GM18511 (cell line): Measurements from ENCODE around the gene C11orf97.
"Not testable (repeated sequence)": the region's sequence is repeated elsewhere in the genome, so short reads cannot be mapped to it uniquely, and the experiment has no call there.

Source experiments
- ATAC-seq: cut with Tn5 transposase; IDR thresholded peaks from one replicate; pipeline ENCODE4 v1.9.1; 2021; ENCODE audit warnings: mild to moderate bottlenecking, moderate library complexity; ENCODE audit not compliant: unreplicated experiment

The C11orf97 gene, protein sequence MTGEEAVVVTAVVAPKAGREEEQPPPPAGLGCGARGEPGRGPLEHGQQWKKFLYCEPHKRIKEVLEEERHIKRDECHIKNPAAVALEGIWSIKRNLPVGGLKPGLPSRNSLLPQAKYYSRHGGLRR

DNA sequence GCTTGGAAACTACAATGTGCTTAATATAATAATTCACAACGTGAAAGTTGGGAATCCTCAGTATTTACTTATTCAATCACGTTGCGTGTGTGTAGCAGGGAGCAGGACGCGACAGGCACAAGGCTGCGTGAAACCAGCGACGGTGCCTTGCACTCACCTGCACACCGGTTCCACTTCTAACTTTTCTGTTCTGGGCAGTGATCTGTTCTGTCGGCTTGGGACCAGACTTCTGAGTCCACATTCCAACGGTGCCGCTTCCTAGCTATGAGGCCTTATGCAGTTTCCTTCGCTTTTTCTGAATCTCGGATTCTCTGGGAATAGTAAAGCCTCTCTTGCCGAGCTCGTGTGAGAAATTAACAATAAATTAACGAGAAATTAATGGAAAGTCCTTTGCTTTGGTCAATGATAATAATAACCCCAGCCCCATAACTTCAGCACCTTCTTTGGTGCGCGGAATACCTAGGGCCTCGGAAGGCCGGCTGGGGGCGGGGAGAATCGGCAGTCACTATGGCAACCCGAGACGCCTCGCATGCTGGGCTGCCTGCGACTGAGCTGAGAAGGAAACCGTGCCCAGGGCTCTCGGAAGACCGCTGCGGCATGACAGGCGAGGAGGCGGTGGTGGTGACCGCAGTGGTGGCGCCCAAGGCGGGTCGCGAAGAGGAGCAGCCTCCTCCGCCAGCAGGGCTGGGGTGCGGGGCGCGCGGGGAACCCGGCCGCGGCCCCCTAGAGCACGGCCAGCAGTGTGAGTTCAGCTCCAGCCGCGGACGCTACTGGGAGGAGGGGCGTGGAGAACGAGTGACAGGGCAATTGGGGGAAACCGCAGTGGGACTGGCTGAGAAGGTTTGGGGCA, at the start of gene C11orf97:
Gene C11orf97 (plus strand): TSS at position 530 of the 850 bp plus-strand sequence. CDS start 68 bp downstream, at position 598.
- peak; percentile 84 for ATAC-seq

DNA sequence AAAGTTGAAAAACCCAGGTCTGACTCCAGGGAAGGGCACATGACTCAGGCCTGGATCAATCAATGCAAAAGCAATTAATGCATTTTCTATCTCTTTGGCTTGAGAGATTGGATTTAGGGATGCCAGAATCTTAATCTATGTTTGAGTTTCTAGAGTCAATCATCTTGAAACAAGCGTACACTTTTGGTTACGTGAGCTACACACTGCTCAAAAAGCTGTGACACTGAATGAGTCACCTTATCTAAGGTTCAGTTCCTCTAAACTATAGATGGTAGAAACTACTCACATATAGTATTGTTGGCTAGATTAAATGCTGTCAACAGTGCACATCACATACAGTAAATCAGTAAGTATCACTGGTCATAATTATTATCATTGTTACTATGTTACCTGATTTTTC, 42.8 kb upstream of the C11orf97 start:
- peak; percentile 86 for ATAC-seq

DNA sequence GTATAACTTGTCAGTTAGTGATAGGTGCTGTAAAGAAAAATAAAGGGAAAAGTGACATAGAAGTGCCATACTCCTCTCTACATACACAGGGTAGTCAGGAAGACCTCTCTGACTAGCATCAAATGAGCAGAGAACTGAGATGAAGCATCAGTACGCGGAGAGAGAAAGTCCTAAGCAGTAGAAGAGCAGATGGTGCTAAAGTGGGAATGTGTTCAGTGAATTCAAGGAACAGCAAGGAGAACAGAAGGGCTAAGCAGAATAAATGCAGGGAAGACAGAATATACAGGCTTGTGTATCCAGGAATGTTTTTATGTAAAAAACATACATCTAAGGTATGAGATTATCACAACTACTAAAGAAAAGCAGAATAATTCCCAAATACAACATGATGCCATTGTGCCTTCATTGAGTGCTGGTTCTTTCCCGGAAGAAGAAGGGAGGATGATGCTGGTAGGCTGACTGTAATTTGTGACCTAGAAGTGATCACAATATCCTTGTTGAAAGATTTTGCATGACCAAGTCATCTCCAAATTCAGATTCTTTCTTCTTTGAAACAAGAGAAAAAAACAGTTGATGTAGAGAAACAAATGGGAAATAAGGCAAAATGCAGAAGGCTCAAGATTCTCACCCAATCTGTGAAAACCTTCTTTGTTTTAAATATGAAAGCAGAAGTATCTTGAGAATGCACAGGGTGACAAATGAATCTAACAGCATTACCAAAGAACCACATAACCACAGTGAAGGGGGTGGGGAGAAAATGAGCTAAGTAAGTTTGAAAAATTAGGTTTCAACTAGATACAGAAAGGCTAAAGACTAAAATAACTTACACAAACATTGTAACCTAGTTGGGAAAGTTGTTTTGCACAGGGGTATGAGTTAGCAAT, 39.1 kb upstream of the C11orf97 start:
- peak; percentile 86 for ATAC-seq

DNA sequence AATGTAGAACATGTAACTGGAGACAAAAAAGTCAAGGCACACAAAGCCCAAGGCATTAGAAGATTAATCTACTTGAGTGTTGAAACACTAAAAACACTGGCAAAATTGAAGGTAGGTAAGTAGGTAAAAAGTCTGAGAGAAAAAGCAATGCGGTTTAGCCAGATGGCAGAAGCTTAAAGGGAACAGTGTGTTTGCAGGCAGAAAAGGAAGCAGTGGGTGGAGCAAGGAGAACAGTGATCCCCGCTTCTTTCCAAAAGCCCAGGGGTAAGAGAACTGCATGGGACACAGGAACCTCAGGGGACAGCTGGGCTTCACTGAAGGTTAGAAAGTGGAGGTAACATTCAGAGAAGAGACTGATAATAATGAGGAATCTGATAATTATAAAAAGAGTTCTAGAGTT, 34.6 kb upstream of the C11orf97 start:
- no peak for ATAC-seq

DNA sequence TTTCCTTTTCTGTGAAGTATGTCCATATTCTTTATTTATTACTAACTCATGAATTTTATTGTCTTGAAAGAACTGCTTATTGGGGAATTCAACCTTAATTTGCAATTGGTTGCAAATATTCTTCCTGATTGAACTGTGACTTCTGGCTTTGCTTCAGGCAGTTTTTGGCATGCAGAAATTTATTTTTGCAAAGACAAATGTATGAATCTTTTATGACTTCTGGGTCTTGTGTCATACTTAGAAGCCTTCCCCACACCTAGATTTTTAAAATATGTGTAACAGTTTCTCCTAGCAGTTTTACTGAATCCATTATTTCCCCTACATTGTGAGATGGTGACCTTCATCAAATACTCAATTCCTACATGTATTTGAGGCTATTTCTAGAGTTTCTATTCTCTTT, 30.9 kb upstream of the C11orf97 start:
- no peak for ATAC-seq

DNA sequence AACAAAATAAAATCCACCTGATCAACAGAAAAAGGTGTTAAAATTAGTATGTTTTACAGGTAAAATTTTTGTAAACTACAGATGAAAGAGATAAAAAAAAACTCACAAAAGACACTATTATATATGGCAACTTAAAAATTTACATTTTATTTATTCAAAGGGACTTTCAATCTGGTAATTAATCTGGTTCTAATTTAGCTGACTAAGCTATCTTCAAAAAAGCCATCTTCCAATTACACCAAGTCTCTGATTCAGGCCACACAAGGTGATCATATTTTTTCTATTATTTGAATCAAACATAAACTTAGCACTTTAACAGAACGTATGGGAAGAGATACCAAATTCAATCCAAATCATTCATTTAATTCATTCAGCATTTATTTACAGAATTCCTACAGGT, 26.2 kb upstream of the C11orf97 start:
- ATAC-seq = no peak

DNA sequence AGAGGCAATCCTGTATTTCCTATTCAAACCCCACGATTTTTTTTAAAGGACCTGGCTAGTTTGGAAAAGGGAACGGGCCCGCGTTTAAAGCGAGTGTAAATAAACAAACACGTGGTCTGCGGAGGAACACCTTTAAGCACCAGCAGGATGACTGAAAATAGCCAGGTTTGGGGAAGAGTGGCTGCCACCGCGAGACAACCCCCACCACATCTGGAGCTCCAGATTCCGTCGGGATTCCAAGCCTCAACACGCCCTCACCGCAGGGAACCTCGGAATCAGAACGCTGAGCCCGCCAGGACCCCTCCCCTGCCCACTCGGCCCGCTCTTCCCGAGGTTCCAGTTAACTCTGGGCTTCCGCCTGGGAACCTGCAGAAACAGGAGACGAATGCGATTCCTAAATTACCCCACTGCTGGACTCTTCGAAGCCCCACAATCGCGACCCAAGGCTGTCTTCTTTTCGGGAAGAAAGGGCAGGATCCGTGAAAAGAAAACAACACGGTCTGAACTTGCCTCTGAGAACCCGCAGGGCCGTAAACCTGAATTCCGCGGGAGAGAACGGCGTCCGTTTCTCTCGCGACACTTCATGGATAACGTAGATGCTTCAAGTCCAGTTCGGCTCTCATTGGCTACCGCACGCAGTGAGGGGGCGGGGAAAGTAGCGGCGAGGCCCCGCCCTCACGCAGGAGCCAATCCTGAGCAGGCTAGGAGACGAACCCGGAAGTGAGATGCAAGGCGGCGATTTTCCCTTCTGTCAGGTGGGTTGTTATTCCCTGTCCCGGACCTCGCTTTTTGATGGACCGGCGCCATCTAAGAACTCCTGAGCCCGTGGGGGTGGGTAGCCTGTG, 18.8 kb upstream of the C11orf97 start, which contains the start of the genes ANKRD49 and MRE11:
Gene ANKRD49 (plus strand): TSS at position 704 of the 845 bp plus-strand sequence. CDS start 2,710 bp downstream, outside the sequence.
Gene MRE11 (minus strand): TSS at position 564 of the 845 bp plus-strand sequence. CDS start 1,043 bp downstream, outside the sequence.
- peak; percentile 100 for ATAC-seq

DNA sequence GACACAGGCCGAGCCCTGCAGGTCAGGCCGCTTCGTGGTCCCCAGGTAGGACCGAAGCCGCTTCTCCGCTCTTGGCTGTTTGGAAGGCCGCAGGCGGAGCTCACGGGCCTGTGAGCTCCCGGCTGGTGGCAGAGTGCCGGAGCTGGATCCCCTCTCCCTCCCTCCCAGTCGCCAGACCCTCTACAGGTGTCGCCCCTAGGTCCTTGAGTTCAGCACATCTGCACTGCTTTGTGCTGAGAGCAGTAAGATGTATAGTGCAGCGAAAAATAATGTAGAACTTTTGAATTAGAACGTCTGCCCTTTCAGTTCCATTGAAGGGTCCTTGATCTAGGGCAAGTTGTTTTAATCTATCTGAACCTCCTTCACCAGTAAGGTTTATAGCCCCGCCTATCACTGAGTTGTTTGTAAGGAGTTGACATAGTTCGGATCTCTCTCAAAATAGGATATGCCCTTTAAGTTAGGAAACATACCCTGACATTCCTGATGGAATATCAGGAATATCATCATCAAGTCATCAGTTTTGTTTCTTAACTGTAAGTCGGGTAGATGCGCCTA, 18.1 kb upstream of the C11orf97 start:
- peak; percentile 69 for ATAC-seq

DNA sequence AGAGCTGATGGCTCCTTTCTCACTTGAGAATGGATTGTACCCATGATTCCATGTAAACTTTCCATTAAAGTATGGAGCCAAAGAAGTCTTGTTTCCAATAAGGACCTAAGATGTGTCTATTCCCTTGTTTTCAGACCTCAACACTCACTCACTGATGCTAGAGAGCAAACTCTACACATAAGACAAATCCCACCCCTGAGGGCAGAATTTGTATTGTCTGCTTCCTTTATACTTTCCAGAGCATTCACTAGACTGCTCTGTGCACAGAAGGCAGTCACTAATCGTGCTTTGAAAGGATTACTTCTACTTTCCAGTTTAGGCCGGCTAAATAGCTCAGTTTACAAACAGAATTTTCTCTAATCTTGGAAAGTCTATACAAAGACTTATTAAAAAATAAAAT, 12.1 kb upstream of the C11orf97 start:
- ATAC-seq = no peak

DNA sequence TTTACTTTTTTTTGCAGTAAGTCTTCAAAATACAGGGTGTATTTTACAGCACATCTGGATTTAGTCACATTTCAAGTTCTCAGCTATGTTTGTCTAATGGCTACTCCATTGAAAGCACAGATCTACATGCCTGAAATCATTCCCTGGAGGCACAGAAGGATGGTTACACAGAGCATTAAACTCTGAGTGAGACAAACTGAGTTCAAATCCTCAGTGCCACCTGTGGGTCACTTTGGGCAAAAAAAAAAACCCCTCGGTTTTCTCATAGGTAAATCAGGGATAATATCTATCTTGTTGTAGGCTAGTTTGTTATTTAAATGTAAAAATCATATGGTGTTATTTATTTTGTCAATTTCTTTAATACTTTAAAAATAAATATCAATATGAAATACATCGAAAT, 10.7 kb upstream of the C11orf97 start:
- no peak for ATAC-seq

DNA sequence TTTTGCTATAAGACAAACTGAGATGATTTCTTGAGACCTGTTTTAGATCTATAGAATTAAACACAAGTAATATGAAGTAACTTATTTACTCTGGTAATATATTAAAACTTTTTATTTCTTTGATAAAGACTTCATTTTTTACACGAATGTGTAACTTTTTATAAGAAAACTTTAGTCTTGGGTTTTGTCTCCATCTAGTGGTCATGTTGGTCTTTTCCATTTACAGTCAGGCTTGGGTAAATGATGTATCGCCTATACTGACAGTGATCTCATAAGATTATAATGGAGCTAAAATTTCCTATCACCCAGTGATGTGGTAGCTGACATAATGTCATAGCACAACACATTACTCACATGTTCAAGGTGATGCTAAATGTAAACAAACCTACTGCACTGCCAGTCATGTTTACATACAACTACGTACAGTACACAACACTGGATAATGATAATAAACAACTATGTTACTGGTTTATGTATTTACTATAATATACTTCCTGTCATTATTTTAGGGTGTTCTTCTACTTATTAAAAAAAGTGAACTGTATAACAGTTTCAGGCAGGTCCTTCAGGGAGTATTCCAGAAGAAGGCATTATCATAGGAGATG, 7.5 kb upstream of the C11orf97 start:
- peak; percentile 64 for ATAC-seq

DNA sequence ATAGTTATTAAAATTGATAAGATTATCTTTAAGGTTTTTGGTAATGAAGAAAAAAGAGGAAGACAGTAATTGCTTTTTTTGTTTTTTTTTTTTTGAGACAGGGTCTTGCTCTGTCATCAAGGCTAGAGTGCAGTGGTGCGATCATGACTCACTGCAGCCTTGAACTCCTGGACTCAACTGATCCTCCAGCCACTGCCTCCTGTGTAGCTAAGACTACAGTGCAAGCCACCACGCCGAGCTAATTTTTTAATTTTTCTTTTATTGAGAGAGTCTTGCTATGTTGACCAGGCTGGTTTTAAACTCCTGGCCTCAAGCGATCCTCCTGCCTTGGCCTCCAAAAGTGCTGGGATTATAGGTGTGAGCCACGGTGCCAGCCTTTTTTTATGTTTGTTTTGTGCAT, 5.7 kb upstream of the C11orf97 start:
- not testable (repeated sequence) for ATAC-seq

DNA sequence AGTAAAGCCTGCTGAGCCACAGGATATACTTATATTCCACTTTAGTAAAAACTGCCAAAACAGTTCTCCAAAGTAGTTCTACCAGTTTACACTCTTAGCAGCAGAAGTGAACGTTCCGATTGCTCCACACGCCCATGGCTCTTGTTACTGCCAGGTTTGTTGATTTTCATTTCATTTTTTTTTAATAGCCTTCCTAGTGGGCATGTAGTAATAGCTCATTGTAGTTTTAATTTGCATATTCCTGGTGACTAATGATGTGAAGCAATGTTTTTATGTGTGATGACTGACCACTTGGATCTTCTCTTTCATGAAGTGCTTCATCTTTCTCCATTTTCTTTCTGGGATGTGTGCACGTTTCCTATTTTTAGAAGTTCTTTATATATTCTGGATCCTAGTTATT, 4.8 kb upstream of the C11orf97 start:
- ATAC-seq = no peak

DNA sequence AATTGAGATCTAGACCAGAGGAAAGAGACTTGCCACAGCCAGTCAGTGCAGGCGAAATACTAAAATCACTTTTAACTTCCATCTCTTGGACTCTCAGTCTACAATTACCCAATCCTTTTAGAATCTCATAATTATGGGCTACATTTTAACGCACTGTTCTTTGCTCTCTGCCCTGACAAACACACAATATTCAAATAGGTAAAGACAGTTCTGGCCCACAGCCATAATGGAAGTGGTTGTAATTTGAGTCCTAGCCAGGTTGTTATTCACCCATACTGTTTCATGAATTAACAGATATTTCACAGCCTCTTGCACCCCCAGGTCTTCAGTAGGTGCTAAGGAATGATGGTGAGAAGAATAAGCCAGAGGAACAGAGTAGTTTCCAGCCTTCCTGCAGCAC, 830 bp downstream of the C11orf97 start:
- peak; percentile 53 for ATAC-seq

DNA sequence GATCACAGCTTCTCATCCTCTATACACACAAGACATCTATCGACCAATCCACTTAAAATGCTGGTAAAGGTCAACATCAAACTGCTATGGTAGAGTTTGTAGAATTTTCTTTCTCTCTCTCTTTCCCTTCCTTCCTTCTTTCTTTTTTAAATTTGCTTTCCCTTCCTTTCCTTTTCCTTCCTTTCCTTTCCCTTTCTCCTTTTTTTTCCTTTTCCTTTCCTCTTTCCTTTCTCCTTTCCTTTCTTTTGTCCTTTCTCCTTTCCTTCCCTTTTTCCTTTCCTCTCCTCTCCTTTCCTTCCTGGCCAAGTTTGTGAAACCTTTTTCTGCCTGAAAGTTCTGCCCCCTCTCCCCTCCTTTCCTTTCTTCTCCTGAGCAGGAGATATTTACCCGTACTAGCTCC, 3.1 kb downstream of the C11orf97 start:
- no peak for ATAC-seq

DNA sequence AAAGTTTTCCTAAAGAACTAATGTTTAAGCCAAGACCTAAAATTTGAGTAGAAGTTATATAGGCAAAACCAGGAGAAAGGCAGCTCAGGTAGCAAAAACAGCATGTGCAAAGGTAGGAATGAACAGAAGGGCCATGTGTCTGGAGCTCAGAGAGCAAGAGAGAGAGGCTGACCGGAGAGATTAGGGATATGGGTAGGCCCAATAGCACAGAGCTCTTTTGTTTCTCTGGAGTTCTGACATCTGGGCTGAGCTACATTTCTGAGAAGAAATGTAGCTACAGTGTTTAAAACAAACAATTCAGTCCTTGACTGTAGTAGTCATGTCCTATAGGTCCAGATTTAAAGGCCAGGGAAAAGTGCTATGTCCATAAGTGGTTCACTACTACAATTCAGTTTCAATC, 4.5 kb downstream of the C11orf97 start:
- ATAC-seq = no peak

DNA sequence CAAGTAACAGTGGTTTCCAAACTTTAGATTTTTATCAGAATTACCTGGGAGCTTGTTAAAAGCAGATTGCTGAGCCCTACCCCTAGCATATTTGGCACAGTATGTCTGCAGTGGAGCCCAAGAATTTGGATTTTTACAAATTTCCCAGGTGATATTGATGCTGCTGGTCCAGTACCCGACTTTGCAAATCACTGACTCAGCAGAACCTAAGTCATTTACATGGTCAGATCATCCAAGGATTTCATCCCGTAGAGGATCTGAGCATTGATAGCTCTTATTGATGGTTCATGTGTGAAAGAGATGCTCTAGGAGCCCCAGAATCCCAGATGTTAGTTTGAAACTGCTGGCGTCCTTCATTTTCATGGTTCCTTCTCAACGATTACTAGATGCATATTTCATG, 6.0 kb downstream of the C11orf97 start:
- ATAC-seq = no peak

DNA sequence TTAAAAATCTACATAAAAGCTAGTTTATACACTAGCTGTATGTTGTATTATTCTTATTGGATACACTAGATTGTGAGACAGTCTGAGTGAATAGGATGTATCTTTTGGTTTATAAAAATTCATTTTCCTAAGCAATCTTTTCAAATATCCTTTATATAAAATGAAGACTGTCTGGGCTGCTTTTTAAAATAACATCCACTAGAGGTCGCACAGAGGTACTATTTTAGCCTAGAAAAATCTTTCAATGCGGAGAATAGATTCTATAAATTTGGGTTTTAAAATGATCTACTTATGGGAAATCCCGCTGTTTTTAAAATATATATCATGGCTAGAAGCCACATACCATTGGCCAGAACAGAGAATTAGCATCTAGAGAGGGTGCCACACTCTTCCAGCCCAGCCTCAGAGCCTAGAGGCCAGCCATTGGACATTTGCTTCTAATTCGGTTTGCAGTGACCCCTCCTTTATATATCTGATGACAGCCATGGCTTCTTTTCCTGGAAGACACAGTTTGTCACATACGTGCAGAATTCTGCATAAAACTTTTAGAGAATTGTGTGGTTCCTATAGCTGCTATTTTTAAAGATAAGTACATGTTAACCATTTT, 7.3 kb downstream of the C11orf97 start:
- peak; percentile 64 for ATAC-seq

DNA sequence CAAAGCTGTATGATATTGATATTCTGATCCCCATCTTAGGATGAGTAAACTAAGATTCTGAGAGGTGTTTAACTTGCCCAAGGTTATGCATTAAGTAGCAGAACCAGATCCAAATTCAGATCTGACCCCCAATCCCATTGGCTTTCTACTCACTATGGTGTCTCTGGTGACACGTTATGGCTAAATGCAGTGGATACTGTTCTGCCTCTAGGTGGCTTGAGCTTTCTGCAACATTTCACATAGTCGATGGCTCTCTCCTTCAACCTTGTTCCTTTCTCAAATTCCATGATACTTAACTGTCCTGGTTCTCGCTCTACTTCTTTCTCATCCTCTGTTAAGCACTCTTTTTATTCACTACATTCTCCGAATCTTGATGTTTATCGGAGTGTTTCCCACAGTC, 9.4 kb downstream of the C11orf97 start:
- ATAC-seq = no peak
